HG02938 (cell line): ENCODE data around the gene KLRK1.
"Not testable (repeated sequence)": the region's sequence is repeated elsewhere in the genome, so short reads cannot be mapped to it uniquely, and the experiment has no call there.

ENCODE experiments used
- ATAC-seq: cut with Tn5 transposase; IDR thresholded peaks from one replicate; pipeline ENCODE4 v1.9.1; 2021; ENCODE audit warnings: mild to moderate bottlenecking, moderate library complexity; ENCODE audit not compliant: unreplicated experiment

The KLRK1 gene

GRCh38 chr12:10389904-10390303 lies at the start of gene KLRK1:
Gene KLRK1 (minus strand): TSS chr12:10390041. CDS start chr12:10388810, 1,231 bp downstream.
- ATAC-seq: no peak

GRCh38 chr12:10437601-10438000 lies 47.8 kb upstream of the KLRK1 start:
- ATAC-seq: not testable (repeated sequence)

GRCh38 chr12:10435816-10436215 lies 46.0 kb upstream of the KLRK1 start, which contains the start of gene KLRC2:
Gene KLRC2 (minus strand): TSS chr12:10436010. CDS start chr12:10435986, 24 bp downstream.
- ATAC-seq: not testable (repeated sequence)

GRCh38 chr12:10430623-10431022 lies 40.8 kb upstream of the KLRK1 start:
- not testable (repeated sequence) for ATAC-seq

GRCh38 chr12:10425938-10426337 lies 36.1 kb upstream of the KLRK1 start:
- ATAC-seq: not testable (repeated sequence)

GRCh38 chr12:10424260-10424899 lies 34.5 kb upstream of the KLRK1 start:
- ATAC-seq: not testable (repeated sequence)

GRCh38 chr12:10422159-10422558 lies 32.3 kb upstream of the KLRK1 start:
- ATAC-seq: not testable (repeated sequence)

GRCh38 chr12:10420334-10420733 lies 30.5 kb upstream of the KLRK1 start, which contains the start of gene KLRC3:
Gene KLRC3 (minus strand): TSS chr12:10420595. CDS start chr12:10420550, 45 bp downstream.
- ATAC-seq: not testable (repeated sequence)

GRCh38 chr12:10409392-10409791 lies 19.6 kb upstream of the KLRK1 start, which contains the start of gene KLRC4:
Gene KLRC4 (minus strand): TSS chr12:10409757. CDS start chr12:10409575, 182 bp downstream.
- no peak for ATAC-seq

GRCh38 chr12:10408842-10409241 lies 19.0 kb upstream of the KLRK1 start:
- ATAC-seq: no peak

- no peak for ATAC-seq
Observed at GRCh38 chr12:10406725-10407124, 16.9 kb upstream of the KLRK1 start.

GRCh38 chr12:10405294-10405693 lies 15.5 kb upstream of the KLRK1 start:
- ATAC-seq: no peak

- ATAC-seq: no peak
Observed at GRCh38 chr12:10404798-10405197, 15.0 kb upstream of the KLRK1 start.

- ATAC-seq: no peak
Observed at GRCh38 chr12:10400829-10401228, 11.0 kb upstream of the KLRK1 start.

- ATAC-seq: no peak
Observed at GRCh38 chr12:10398168-10398567, 8.3 kb upstream of the KLRK1 start.

- ATAC-seq: no peak
Observed at GRCh38 chr12:10397296-10397695, 7.5 kb upstream of the KLRK1 start.

GRCh38 chr12:10396176-10396575 lies 6.3 kb upstream of the KLRK1 start:
- not testable (repeated sequence) for ATAC-seq

- ATAC-seq: peak; percentile 82
Observed at GRCh38 chr12:10395390-10395998, 5.7 kb upstream of the KLRK1 start.

- ATAC-seq: not testable (repeated sequence)
Observed at GRCh38 chr12:10394531-10395152, 4.8 kb upstream of the KLRK1 start.

GRCh38 chr12:10393291-10393690 lies 3.5 kb upstream of the KLRK1 start:
- ATAC-seq: no peak

- ATAC-seq: peak; percentile 53
Observed at GRCh38 chr12:10392394-10392930, 2.6 kb upstream of the KLRK1 start.
